Measurements from ENCODE around the gene DACH1.

DNA sequence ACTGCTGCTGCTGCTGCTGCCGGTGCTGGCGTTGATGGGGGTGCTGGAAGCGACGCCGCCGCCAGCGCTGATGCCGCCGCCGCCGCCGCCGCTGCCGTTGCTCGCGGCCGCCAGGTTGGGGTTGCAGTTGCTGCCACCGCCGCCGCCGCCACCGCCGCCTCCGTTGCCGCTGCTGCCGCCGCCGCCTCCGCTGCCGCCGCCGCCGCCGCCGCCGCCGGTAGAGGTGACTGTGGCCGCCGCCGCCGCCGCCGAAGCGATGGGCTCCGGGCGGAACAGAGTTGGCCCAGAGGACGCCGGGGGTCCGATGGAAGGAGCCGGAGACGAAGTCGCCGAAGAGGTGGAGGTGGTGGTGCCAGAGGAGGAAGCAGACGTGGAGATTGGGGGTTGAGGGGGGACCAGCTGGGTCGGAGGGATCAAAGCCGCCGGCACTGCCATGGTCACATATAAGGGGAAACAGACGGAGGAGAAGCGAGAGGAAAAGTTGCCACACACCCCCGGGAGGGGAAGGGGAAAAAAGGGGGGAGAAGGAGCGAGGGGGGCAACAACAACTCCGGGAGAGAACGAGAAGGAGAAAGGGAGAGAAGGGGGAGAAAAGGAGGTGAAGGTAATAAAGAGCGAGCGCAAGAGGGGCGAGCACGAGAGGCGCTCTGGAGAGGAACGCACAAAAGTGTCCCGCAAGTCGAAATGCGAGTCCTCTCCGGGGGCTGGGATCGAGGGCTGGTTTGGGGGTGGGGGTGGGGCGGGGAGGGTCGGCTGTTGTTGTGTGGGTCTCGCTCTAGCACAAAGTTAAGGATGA, 471 bp downstream of the DACH1 start:
- TF ChIP-seq, protein P1, sequence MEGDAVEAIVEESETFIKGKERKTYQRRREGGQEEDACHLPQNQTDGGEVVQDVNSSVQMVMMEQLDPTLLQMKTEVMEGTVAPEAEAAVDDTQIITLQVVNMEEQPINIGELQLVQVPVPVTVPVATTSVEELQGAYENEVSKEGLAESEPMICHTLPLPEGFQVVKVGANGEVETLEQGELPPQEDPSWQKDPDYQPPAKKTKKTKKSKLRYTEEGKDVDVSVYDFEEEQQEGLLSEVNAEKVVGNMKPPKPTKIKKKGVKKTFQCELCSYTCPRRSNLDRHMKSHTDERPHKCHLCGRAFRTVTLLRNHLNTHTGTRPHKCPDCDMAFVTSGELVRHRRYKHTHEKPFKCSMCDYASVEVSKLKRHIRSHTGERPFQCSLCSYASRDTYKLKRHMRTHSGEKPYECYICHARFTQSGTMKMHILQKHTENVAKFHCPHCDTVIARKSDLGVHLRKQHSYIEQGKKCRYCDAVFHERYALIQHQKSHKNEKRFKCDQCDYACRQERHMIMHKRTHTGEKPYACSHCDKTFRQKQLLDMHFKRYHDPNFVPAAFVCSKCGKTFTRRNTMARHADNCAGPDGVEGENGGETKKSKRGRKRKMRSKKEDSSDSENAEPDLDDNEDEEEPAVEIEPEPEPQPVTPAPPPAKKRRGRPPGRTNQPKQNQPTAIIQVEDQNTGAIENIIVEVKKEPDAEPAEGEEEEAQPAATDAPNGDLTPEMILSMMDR (IDR thresholded peaks at IDR 0.05) = no peak
- no peak for TF ChIP-seq POLR2A (IDR thresholded peaks at IDR 0.05)
